Astrocyte (in vitro differentiated cells and primary cell): Measurements from ENCODE around the gene LITAF. TPM values are rescaled to one million over a fixed set of nuclear protein-coding genes. Genes with fewer than 3 reads are reported as not detected.
"Not testable (repeated sequence)": the region's sequence is repeated elsewhere in the genome, so short reads cannot be mapped to it uniquely, and the experiment has no call there.

Experiments used
- DNase-seq: peaks from one replicate; pipeline ENCODE4 v3.0.0-alpha.2; 2010; ENCODE audit warnings: low read depth
- FAIRE-seq: peaks from 2 replicates; lab custom pipeline; 2011; peaks lifted over from hg19 to GRCh38; lab: Jason Lieb, UNC
- H2AFZ ChIP-seq: 2 replicates; pipeline ENCODE4 v1.6.0; 2012; ENCODE audit warnings: low read depth, low read length, inconsistent platforms
- H3K27ac ChIP-seq: 2 replicates; pipeline ENCODE4 v1.5.1; 2011; ENCODE audit warnings: low read depth, low read length, inconsistent platforms
- H3K27me3 ChIP-seq: 2 replicates; pipeline ENCODE4 v1.6.0; 2011; ENCODE audit warnings: low read length, inconsistent platforms; ENCODE audit not compliant: insufficient read depth
- H3K36me3 ChIP-seq: 2 replicates; pipeline ENCODE4 v1.5.1; 2011; ENCODE audit warnings: low read length, inconsistent platforms; ENCODE audit not compliant: insufficient read depth
- H3K4me1 ChIP-seq: 2 replicates; pipeline ENCODE4 v1.5.1; 2011; ENCODE audit warnings: low read length, inconsistent platforms; ENCODE audit not compliant: insufficient read depth
- H3K4me2 ChIP-seq: 2 replicates; pipeline ENCODE4 v1.6.0; 2012; ENCODE audit warnings: low read length, inconsistent platforms
- H3K4me3 ChIP-seq: 2 replicates; pipeline ENCODE4 v1.5.1; 2011; ENCODE audit warnings: low read depth, mild to moderate bottlenecking, low read length, inconsistent platforms; ENCODE audit not compliant: insufficient read depth
- H3K79me2 ChIP-seq: 2 replicates; pipeline ENCODE4 v1.6.0; 2012; ENCODE audit warnings: mild to moderate bottlenecking, low read length, inconsistent platforms; ENCODE audit not compliant: insufficient read depth
- H3K9ac ChIP-seq: 2 replicates; pipeline ENCODE4 v1.6.0; 2012; ENCODE audit warnings: mild to moderate bottlenecking, low read length, inconsistent platforms
- H3K9me3 ChIP-seq: 2 replicates; pipeline ENCODE4 v1.5.1; 2012; ENCODE audit warnings: low read depth, mild to moderate bottlenecking, low read length, inconsistent platforms; ENCODE audit not compliant: insufficient read depth
- H4K20me1 ChIP-seq: 2 replicates; pipeline ENCODE4 v1.6.0; 2012; ENCODE audit warnings: low read length, inconsistent platforms; ENCODE audit not compliant: insufficient read depth
- H3K27ac Mint-ChIP-seq: one replicate; pipeline ENCODE4 v1.8.0; 2021; ENCODE audit warnings: mild to moderate bottlenecking, mixed read lengths; ENCODE audit not compliant: unreplicated experiment
- H3K27me3 Mint-ChIP-seq: one replicate; pipeline ENCODE4 v1.8.0; 2021; ENCODE audit warnings: low read depth, mixed read lengths; ENCODE audit not compliant: unreplicated experiment
- H3K36me3 Mint-ChIP-seq: one replicate; pipeline ENCODE4 v1.8.0; 2021; ENCODE audit warnings: low read depth, mixed read lengths; ENCODE audit not compliant: unreplicated experiment
- H3K4me1 Mint-ChIP-seq: one replicate; pipeline ENCODE4 v1.8.0; 2021; ENCODE audit warnings: low read depth, mixed read lengths; ENCODE audit not compliant: unreplicated experiment
- H3K4me3 Mint-ChIP-seq: one replicate; pipeline ENCODE4 v1.8.0; 2021; ENCODE audit warnings: mild to moderate bottlenecking, moderate library complexity, mixed read lengths; ENCODE audit not compliant: unreplicated experiment
- H3K9me3 Mint-ChIP-seq: one replicate; pipeline ENCODE4 v1.8.0; 2021; ENCODE audit warnings: mild to moderate bottlenecking, mixed read lengths; ENCODE audit not compliant: unreplicated experiment
- EZH2 ChIP-seq: IDR thresholded peaks from 2 replicates; pipeline ENCODE4 v1.6.1; 2012; ENCODE audit warnings: mild to moderate bottlenecking, low read length, inconsistent platforms; ENCODE audit not compliant: insufficient read depth
- total RNA-seq: library from RNA; stranded (reverse); gene quantifications from 2 replicates; pipeline ENCODE4 v1.2.1, GENCODE V29; 2021
- TF ChIP-seq, protein P1 (sequence below): IDR thresholded peaks from 2 replicates; pipeline ENCODE4 v1.5.1; 2011; ENCODE audit warnings: low read depth, mild to moderate bottlenecking, inconsistent platforms, low read length, moderate library complexity; ENCODE audit not compliant: insufficient read depth

LITAF gene
- total RNA-seq, 1 donor from 2014 or later: 113 TPM

DNA sequence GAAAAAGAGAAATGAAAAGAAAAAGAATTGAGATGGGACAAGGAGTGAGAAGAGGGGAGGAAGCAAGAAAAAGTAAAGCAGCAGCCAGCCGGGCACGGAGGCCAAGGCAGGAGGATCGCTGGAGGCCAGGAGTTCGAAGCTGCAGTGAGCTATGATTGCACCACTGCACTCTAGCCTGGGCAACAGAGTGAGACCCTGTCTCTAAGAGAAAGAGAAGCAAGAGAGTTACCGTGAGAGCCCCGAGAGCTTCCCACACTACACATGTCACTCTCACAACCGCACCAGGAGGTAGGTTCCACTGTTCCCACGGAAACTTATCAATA, 18.8 kb upstream of the LITAF start:
- FAIRE-seq: no peak
- no peak overlapping the region for H3K4me2 ChIP-seq
- no peaks in the 10 kb centered on the region for H3K27me3 ChIP-seq
- no peak overlapping the region for H3K27ac ChIP-seq
- H3K36me3 ChIP-seq: no peaks in the 10 kb centered on the region
- H3K9me3 ChIP-seq: no peaks in the 10 kb centered on the region
- no peak overlapping the region for H3K9ac ChIP-seq
- H3K79me2 ChIP-seq: no peaks in the 10 kb centered on the region
- no peak overlapping the region for H3K4me3 ChIP-seq
- Mint-ChIP-seq H3K36me3 (no peaks in the 10 kb centered on the region), H3K4me3 (peak overlapping the region; percentile 60), H3K27ac (no peak overlapping the region), H3K27me3 (peaks cover 9% of the 10 kb centered on the region), H3K9me3 (no peaks in the 10 kb centered on the region), H3K4me1 (peaks cover 11% of the 10 kb centered on the region)
- TF ChIP-seq, protein P1, sequence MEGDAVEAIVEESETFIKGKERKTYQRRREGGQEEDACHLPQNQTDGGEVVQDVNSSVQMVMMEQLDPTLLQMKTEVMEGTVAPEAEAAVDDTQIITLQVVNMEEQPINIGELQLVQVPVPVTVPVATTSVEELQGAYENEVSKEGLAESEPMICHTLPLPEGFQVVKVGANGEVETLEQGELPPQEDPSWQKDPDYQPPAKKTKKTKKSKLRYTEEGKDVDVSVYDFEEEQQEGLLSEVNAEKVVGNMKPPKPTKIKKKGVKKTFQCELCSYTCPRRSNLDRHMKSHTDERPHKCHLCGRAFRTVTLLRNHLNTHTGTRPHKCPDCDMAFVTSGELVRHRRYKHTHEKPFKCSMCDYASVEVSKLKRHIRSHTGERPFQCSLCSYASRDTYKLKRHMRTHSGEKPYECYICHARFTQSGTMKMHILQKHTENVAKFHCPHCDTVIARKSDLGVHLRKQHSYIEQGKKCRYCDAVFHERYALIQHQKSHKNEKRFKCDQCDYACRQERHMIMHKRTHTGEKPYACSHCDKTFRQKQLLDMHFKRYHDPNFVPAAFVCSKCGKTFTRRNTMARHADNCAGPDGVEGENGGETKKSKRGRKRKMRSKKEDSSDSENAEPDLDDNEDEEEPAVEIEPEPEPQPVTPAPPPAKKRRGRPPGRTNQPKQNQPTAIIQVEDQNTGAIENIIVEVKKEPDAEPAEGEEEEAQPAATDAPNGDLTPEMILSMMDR: no peak
- no peak for TF ChIP-seq EZH2
- no peak overlapping the region for H2AFZ ChIP-seq
- no peak for DNase-seq
- peaks cover 4% of the 10 kb centered on the region for H3K4me1 ChIP-seq
- no peaks in the 10 kb centered on the region for H4K20me1 ChIP-seq

GRCh38 chr16:11604783-11605563, 18.3 kb upstream of the LITAF start:
- peak overlapping the region; percentile 60 for H3K4me3 Mint-ChIP-seq
- no peak for FAIRE-seq
- DNase-seq: no peak

DNA sequence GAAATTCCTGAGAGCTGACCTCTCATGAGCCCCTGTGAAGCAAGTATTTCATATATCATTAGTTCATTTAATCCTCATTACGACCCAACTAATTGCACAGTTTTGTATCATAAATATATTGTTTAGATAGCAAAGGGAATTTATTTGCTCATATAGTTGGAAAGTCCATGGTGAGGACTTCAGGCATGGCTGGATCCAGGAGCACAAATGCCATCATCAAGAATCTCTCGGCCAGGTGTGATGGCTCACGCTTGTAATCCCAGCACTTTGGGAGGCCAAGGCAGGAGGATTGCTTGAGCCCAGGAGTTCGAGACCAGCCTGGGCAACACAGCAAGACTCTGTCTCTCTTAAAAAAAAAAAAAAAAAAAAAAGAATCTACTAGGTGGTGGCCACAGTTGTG, 17.6 kb upstream of the LITAF start:
- not testable (repeated sequence) for H3K4me1 Mint-ChIP-seq, H2AFZ ChIP-seq, H3K27me3 Mint-ChIP-seq, H3K27ac Mint-ChIP-seq, H3K4me3 Mint-ChIP-seq, H3K27me3 ChIP-seq, H3K4me2 ChIP-seq, H3K9ac ChIP-seq, H4K20me1 ChIP-seq, H3K4me1 ChIP-seq, H3K36me3 ChIP-seq, H3K36me3 Mint-ChIP-seq, H3K4me3 ChIP-seq, H3K9me3 Mint-ChIP-seq, H3K9me3 ChIP-seq, FAIRE-seq, DNase-seq, H3K27ac ChIP-seq, H3K79me2 ChIP-seq

More at GRCh38 chr16:11604783-11605563, 18.3 kb upstream of the LITAF start:
- Histone ChIP-seq H3K36me3 (no peaks in the 10 kb centered on the region), H3K4me3 (no peak overlapping the region), H4K20me1 (no peaks in the 10 kb centered on the region), H3K9me3 (no peaks in the 10 kb centered on the region), H3K79me2 (no peaks in the 10 kb centered on the region), H2AFZ (no peak overlapping the region), H3K9ac (no peak overlapping the region), H3K27me3 (no peaks in the 10 kb centered on the region), H3K27ac (no peak overlapping the region), H3K4me2 (no peak overlapping the region), H3K4me1 (peaks cover 4% of the 10 kb centered on the region)
- no peaks in the 10 kb centered on the region for H3K36me3 Mint-ChIP-seq
- H3K27ac Mint-ChIP-seq: no peak overlapping the region
- H3K27me3 Mint-ChIP-seq: peaks cover 9% of the 10 kb centered on the region
- TF ChIP-seq, protein P1: no peak
- no peak for TF ChIP-seq EZH2
- H3K4me1 Mint-ChIP-seq: peaks cover 7% of the 10 kb centered on the region
- H3K9me3 Mint-ChIP-seq: no peaks in the 10 kb centered on the region
